Prostate gland (tissue), 2 donors: Measurements from ENCODE around the gene RNF157.

ENCODE experiments used
- CTCF ChIP-seq, 4 experiments: fragments of 200-600 bp in 2 of 4; fragments of 450-650 bp in 2 of 4; sonication (generic) in 2 of 4; IDR thresholded peaks; 1 replicate in 3 of 4; 2 replicates in 1 of 4; pipeline ENCODE4 v1.5.1; 2016 to 2019; ENCODE audit warnings: antibody characterized with exemption in 4 of 4, mild to moderate bottlenecking in 2 of 4, moderate library complexity in 2 of 4
- POLR2A ChIP-seq: fragments of 450-650 bp; IDR thresholded peaks from one replicate; pipeline ENCODE4 v1.6.1; 2016; ENCODE audit warnings: antibody characterized with exemption, mild to moderate bottlenecking

- no peak for TF ChIP-seq POLR2A
- TF ChIP-seq CTCF (IDR thresholded peaks at IDR 0.05) = no peak
These were observed 21.3 kb upstream of the RNF157 start for GRCh38 chr17:76261421-76262215.
